GM21786 (cell line): ENCODE data around the gene CYSRT1.

Experiments used
- ATAC-seq: cut with Tn5 transposase; IDR thresholded peaks from one replicate; pipeline ENCODE4 v1.9.1; 2021; ENCODE audit not compliant: unreplicated experiment

The CYSRT1 gene

DNA sequence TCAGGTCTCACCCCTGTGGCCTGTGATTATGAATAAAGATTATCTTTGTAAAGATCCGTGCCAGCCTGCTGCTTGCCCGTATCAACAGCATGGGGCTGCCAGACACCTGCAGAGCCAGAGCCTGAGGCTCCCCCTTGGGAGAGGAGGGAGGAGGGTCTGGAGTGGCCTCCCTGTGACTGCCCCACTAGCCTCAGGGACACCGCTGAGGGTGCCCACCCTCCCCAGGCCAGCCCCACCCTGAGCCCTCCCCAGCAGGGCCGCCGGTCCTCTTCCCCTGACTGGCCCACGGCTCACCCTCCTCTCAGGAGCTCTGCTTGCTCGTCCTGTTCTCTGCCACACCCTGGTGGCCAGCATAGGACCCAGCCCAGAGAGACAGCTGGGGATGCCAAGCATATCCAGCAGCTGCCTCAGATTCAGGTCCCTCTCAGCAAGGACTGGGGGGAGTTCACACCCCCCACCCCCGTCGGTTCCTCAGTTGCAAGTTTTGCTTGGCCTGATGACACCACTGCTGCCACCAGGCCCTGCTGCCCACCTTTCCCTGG, 34.6 kb upstream of the CYSRT1 start:
- ATAC-seq: no peak

DNA sequence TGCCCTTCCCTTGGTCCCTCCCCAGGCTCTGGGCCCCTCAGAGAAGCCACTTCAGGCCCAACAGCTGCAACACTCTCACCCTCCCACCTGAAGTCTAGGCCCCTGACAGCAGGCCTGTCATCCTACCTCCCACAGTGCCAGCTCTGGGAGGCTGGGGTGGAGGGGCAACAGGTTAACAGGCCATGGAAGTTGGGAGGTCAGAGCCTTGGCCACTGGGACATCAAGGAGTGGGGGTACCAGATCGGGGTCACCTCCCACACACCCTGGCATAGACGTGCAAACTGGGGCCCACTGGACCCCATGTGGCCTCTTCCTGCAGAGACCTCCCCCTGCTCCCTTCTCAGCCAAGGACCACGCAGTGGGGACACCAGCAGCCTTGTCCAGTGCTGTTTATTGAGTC, 33.7 kb upstream of the CYSRT1 start:
- no peak for ATAC-seq

DNA sequence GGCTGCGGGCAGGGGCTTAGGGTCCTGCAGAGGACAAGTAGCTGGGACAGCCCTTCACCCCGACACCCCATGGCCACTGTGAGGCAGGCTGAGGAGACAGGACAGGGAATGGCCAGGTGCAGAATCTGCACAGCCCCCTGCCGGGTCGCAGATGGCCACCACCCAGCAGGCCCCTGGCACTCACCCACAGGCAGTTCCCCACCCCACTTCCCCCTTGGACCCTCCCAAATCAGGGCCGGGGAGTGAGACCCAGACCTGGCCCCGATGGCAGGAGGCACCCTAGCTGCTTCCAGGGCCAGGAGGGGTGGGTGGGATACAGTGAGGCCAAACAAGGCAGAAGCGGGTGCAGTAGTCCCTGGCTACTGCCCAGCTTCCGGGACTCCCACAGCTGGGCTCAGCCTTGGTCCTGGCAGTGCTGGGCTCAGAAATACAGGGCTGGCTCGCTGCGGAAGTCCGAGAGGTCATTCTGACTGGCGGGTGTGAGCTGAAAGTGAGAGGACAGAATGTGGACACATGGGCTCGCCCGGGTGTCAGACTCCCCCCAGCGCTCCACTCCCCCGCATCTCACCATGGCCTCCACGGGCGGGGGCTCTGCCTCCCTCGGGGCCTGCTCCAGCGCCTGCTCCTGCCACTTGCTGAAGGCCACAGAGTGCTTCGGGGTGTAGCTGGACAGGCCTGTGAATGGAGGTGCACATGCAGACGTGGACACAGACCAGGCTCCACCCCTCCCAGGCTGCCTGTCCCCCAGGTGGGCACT, 33.1 kb upstream of the CYSRT1 start:
- ATAC-seq: no peak

- ATAC-seq: no peak
Observed at GRCh38 chr9:137192448-137192780, 32.6 kb upstream of the CYSRT1 start.

DNA sequence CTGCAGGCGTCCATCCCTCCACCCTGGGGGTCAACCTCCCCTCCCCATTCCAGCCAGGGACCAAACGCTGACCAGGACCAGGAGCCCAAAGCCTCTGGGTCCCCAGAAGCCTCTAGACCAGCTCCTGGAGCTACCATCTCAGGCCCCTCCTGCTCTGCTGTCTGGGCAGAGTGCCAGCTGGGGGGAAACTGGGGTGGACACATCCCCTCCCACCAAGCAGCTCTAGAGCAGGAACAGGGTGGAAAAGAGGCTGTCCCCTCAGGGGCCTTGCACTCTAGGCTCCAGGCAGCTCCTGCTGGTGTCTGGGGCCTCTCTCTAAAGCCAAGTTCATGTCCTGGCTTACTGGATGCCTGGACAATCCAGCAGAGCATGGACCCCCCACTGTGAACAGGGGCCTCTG, 32.1 kb upstream of the CYSRT1 start:
- ATAC-seq: no peak

DNA sequence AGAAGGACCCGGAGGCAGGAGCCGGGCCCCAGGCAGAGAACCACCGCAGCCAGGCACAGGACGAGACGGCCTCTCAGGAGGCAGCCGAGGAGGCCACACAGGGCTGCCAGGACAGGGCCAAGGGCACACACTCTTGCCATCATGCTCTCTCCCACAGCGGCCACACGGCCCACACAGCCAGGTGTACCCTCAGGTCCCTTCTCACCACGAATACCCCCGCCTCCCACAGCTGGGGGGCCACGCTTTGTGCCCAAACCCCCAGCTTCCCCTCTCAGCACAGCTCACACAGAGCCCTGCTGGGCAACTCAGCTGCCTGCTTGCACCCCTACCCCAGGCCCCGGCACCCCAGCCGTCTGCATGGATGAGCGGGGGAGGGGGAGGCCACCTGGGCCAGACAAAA, 31.2 kb upstream of the CYSRT1 start:
- no peak for ATAC-seq

DNA sequence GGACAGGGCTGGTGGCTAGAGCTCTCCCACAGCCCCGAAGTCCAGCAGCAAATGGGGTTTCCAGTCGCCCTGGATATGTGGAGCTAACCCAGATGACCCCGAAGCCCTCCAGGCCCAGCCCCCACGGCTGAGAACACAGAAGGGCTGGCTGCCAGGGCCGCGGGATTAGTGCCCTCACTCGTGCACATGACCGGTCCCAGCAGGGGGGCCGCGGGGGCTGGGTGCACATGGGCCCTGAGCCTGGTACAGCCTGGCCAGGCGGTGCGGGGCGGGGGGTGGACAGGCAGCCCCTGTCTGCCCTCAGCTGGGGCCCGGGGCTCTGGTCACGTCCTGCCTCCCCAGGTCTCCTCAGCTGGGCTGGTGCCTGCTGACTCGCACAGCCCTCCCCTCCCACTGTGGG, 30.6 kb upstream of the CYSRT1 start:
- ATAC-seq: no peak

GRCh38 chr9:137194909-137195308, 30.1 kb upstream of the CYSRT1 start:
- no peak for ATAC-seq

DNA sequence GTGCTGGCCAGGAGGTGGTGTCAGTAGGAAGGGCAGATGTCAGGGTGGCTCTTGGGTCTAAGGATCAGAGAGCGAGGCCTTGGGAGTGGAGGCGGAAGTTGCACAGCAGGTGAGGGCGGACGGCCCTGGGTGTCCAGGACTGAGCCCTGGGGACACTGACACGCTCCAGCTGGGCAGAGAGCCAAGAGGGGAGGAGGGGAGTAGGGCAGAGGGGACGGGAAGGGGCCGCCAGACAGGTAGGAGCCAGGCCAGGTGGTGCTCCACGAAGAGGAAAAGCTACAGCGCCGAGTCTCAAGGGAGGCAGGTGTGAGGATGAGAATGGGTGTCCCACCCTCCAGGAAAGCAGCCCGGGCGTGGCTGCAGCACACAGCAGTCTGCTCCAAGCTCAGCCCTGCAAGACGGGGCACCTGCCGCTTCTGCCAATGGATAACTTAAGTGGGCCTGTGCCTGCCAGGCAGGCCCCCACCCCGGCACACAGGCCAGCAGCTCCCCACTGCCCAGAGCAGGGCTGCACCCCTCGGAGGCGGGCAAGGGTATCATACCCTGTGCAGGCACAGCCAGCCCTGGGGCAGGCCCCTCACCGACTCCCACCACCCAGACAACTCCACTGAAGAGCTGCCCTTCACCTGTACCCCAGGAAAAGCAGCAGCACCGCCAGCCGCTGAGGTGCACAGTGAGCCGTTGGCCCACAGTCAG, 29.3 kb upstream of the CYSRT1 start:
- ATAC-seq: no peak

- ATAC-seq: no peak
Observed at GRCh38 chr9:137198051-137198901, 26.7 kb upstream of the CYSRT1 start.

GRCh38 chr9:137198902-137199283, 26.1 kb upstream of the CYSRT1 start:
- no peak for ATAC-seq

- ATAC-seq: no peak
Observed at GRCh38 chr9:137199411-137200121, 25.4 kb upstream of the CYSRT1 start.

DNA sequence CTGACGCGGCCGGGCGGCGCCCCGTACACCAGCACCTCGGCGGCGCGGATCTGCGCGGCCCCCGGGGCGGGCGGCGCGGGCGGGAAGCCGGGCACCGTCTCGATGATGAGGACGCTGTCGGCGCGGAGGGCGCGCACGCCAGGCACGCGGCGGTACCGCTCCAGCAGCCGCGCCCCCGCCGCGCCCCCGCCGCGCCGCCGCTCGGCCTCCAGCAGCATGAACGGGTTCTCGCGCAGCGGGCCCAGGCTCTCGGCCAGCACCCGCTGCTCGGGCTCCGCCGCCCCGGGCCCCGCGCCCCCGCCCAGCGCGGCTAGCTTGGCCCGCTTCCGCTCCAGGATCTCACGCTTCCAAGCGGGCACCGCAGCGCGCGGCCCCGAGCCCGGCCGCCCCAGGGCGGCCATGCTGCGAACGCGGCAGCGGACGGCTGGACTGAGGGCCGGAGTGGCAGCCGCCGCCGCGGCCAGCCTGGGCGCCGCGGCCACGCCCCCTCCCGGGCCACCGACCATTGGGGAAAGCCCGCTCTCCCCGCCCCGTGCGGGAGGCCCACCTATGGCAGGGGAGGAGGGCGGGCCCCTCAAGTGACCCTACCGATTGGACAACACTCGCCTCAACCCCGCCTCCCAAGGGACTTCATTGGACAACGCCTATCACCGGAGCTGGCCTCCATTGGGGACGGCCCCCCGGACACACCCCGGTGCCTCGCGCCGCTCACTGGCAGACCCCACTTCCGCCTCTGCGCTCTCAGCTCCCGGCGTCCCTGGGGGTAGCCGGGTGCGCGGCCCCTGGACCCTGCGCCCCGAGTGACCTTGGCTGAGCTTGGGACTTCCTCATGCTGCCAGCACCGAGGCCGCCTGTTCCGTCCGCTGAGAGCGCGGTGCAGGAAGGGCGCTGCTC, 24.4 kb upstream of the CYSRT1 start, which contains the start of gene TPRN:
TSS of gene TPRN (minus strand) at position 431 of the 894 bp plus-strand sequence. CDS start at position 401, 30 bp downstream.
- ATAC-seq: peak; percentile 91

GRCh38 chr9:137201205-137201868, 23.6 kb upstream of the CYSRT1 start:
- no peak for ATAC-seq

DNA sequence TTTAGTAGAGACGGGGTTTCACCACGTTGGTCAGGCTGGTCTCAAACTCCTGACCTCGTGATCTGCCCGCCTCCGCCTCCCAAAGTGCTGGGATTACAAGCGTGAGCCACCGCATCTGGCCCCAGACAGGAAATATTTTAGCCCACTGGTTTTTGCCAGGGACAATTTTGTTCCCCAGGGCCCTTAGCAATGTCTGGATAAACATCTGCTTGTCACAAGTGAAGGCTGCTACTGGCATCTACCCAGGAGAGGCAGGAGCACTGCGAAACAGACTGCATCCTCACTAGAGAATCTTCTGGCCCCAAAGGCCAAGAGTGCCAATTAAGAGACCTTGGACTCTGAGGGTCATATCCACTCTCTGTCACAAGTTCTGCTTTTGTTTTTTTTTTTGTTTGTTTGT, 22.0 kb upstream of the CYSRT1 start:
- ATAC-seq: no peak

DNA sequence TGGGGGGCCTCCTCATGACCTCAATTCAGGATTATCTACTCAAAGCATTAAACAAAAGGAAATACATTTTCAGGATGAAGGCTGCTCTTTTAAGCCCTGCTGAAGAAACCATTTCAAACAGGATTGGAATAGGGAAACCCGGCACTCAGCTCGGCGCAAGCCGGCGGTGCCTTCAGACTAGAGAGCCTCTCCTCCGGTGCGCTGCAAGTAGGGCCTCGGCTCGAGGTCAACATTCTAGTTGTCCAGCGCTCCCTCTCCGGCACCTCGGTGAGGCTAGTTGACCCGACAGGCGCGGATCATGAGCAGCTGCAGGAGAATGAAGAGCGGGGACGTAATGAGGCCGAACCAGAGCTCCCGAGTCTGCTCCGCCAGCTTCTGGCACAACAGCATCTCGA, 20.2 kb upstream of the CYSRT1 start:
- ATAC-seq: no peak

DNA sequence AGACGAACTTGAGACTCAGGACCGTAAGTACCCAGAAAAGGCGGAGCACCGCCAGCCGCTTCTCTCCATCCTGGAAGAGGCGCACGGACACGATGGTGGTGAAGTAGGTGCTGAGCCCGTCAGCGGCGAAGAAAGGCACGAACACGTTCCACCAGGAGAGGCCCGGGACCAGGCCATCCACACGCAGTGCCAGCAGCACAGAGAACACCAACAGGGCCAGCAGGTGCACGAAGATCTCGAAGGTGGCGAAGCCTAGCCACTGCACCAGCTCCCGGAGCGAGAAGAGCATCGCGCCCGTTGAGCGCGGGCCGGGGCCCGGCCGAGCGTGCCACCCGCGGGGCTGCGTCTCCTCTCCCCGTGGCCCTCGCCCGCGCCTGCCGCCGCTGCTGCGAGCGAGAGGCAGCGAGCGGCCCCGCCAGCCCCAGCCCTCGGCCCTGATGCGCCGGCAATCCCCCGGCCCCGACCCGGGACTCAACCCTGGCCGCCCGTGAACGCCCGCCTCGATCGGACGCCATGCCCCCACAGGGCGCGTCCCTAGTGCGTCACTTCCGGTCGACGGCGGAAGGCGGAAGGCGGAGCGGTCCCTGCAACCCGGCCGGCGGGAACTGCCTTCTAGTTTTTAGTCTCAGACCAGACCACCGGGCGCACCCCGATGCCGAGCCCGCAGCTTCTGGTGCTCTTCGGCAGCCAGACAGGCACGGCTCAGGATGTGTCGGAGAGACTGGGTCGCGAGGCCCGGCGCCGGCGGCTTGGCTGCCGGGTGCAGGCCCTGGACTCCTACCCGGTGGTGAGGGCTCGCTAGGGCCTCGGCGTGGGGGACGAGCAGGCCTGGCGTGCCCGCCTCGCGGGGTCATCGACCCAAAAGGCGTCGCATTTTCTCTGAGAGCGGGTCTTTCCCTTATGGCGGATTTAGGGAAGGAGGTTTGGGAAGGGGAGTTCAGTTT, 19.6 kb upstream of the CYSRT1 start, which contains the start of the genes NDOR1 and TMEM203:
TSS of gene NDOR1 (plus strand) at position 575 of the 944 bp plus-strand sequence. CDS start at position 653, 78 bp downstream.
TSS of gene TMEM203 (minus strand) at position 523 of the 944 bp plus-strand sequence. CDS start at position 289, 234 bp downstream.
- ATAC-seq: no peak

DNA sequence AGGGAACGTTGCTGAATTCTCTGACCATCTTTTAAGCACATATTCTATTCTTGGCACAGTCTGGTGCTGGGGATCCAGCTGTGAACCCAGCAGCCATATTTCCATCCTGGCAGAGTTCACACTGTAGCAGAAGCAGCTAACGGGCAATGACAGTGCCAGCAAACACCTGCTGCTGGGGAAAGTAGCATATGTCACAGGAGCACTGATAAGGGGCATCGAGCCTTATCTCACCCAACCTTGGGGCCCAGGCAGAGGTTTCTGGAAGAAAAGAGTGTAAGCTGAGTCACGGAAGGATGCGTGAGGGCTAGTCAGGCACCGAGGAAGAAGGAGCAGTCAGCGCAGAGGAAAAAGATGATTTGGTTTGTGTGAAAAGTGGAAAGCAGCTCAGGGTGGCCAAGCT, 18.4 kb upstream of the CYSRT1 start:
- ATAC-seq: no peak
